Measurements from ENCODE around the gene E2F4.

E2F4 gene, protein sequence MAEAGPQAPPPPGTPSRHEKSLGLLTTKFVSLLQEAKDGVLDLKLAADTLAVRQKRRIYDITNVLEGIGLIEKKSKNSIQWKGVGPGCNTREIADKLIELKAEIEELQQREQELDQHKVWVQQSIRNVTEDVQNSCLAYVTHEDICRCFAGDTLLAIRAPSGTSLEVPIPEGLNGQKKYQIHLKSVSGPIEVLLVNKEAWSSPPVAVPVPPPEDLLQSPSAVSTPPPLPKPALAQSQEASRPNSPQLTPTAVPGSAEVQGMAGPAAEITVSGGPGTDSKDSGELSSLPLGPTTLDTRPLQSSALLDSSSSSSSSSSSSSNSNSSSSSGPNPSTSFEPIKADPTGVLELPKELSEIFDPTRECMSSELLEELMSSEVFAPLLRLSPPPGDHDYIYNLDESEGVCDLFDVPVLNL

DNA sequence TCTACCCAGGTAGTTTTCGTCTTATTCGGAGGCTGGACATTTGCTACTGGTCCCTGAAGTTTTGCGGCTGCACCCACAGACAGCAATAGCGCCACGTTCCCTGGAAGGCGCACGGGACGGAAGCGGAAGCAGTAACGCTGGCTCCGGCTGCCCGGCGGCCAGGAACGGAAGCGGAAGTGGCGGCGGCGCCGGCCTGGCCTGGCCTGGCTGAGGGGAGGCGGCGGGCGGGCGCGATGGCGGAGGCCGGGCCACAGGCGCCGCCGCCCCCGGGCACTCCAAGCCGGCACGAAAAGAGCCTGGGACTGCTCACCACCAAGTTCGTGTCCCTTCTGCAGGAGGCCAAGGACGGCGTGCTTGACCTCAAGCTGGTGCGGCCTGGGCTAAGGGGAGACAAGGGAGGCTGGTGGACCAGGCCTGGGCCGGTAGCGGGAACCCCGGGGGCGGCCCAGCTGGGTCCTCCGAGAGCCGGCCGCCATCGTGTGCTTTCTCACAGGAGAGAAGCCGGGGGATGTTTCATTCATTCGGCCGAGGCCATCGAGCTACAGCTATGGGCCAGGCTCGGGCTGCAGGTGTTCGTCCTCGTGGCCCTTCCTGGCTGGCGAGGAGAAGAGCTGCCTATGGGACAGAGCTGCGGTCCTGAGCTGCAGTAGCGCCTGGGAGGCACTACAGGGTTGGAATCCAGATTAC is at the start of gene E2F4:
TSS of gene E2F4 (plus strand) at position 161 of the 687 bp plus-strand sequence. CDS start at position 234, 73 bp downstream.
- DNase-seq, result peak; percentile 91

DNA sequence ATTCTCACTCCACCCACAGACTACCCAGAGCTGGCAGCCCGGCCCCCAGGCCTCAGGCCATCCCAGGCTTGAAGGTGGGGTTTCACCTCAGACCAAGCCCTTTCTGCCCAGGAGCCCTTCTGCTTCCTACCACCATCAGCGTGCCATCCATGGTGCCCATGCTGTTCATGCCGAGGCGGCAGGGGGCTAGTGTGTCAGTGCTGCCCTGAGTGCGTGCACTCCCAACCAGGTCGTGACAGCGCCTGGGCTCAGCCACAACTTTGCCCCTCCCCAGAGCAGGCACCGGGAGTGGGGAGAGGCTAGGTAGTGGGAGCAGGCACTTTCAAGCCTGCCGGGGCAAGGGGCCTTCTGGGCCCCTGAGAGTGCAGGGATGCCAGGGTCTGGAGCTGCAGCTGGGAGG is 49.6 kb upstream of the E2F4 start:
- no peak for DNase-seq

DNA sequence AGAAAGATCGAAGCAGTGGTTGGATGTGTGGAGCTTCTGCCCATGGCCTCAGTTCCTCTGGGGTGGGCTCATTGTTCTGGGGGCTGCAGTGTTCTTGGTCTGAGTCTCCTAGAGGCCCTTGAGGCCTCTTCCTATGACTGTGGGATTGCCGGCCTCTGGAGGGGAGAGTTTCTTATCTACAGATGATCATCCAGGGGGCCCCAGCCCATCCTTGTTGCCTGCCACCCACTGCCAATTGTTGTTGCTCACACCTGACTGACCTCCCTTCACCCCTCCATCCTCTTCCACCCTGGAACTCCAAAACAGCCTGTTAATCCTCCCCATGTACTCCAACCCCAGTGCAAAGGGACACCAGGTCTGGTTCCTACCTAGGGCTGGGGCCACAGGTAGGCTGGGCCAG is 47.0 kb upstream of the E2F4 start:
- DNase-seq, result no peak

DNA sequence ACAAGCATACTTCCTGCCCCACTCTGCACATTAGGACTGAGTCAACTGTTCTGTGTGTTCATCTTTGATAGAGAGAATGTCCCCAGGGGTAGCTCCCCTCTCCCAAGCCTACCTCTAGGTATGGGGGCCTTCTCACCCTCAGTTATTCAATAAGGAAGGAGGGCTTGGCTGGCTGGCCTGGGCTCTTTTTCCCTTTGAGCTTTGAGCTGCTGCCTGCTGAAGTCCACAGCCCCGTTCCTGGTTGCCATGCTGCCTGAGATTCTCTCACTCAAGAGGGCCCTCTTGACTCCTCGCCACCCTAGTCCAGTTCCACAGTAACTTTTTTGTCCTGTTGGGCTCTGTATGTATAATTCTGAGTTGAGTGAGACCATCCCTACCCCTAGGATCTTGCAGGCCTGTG is 46.2 kb upstream of the E2F4 start:
- DNase-seq, result no peak

DNA sequence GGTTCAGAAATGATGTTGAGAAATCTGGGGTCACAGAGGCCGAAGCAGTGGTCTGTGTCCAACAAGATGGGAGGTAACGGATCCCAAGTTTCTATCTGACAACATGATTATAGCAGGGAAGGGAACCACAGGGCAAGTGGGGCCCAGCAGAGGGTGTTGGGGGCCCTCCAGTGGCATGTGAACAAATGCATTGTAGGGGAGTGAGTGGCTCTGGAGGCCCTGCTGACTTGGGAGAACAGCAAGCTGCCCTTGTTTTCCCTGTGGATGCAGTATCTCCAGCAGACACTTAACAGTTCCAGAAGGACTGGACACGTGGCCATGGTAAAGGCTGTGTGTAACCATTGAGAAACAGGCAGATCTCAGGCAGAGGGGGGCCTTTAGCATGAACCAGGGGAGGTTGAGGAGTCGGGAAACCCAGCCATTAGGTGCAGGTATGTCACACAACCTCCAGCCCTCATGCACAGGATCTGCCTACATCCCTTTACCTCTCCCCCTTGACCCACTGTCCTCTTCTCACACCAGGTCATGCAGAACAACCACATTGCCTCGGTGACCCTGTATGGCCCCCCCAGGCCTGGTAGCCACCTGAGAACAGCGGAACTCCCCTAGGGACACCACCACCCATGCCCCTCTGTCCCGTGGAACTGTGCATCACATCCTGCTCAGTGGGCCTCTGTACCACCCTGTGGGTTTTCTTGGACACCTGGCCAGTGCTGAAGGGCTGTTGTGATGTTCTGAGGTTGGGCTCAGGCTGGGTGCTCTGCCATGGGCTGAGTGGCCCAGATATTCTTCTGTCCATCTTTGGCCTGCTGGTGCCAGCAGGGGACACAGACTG is 45.2 kb upstream of the E2F4 start:
- DNase-seq, result no peak

DNA sequence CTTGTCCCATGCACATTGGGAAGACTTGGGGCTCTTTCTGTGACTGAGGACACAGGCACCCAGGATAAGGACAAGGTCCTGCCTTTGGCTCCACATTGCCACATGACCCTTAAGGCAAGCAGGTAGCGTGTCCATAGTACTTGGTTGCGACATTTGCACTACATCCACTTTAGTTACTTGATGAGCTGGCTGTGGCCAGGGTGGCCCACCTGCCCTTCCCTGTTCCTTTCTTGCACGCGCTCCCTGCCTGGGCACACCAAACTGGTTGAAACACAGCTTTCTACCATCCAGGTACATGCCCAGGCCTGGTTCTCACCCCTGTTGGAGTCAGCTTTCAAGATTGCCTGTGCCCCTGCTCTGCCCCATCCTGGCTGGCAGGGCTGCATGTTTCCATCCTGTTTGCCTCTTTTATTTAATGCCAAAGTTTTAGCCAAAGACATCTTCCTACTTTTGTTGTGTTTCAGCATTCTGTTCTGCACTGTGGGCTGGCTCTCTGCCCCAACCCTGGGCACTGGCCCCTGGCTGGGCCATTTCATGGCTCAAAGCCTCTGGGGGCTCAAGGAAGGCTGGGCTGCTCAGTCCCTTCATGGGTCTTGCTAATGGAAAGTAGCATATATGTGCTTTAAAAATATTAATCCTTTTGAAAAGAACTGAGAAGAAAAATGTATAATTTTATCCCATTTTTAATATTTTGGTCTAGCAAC is 44.4 kb upstream of the E2F4 start:
- no peak for DNase-seq

DNA sequence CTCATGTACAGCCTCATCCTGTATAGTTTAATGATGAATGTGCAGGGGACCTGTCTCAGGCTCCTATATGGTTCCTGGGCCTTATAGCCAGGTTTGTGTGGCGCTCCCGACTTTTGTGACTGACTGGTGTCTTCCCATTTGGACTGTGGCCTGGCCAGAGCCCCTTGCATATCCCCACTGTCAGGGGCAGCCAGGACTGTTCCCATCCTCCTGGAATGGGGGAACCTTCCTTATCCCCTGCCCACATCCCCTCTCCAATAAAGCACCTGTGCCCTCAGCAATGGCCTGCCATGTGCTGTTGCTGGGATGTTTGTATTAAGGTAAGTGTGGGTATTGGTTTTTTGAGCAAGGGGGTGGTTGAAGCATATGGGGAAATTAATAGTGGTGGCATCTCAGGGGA is 43.7 kb upstream of the E2F4 start:
- no peak for DNase-seq

DNA sequence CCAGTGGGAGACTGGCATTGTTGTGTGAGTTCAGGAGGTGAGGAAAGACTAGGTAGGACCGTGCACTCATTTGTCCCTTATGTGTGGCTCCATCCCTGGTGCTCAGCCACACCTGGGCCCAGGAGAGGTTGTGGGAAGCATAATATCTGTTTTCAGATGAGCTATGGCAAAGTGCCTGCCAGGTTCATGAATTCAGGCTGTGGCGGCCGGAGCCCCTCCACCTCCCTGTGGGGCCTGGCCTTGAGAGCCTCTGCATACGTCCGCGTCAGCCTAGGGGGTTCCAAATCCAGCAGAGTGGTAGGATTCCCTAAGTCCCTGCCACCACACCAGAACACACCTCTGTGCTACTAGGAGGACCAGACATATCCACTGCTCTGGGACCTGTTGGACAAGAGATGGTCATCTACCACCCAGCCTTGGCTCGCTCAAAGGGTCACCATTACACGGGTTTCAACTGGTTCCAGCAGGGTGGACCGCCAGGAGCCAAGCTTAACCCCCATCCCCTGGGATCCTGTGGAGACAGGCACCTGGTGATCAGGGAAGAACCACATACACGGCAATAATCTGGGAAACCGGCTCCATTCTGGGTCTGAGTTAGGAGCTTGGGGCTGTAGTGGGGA is 43.2 kb upstream of the E2F4 start:
- DNase-seq, result no peak

DNA sequence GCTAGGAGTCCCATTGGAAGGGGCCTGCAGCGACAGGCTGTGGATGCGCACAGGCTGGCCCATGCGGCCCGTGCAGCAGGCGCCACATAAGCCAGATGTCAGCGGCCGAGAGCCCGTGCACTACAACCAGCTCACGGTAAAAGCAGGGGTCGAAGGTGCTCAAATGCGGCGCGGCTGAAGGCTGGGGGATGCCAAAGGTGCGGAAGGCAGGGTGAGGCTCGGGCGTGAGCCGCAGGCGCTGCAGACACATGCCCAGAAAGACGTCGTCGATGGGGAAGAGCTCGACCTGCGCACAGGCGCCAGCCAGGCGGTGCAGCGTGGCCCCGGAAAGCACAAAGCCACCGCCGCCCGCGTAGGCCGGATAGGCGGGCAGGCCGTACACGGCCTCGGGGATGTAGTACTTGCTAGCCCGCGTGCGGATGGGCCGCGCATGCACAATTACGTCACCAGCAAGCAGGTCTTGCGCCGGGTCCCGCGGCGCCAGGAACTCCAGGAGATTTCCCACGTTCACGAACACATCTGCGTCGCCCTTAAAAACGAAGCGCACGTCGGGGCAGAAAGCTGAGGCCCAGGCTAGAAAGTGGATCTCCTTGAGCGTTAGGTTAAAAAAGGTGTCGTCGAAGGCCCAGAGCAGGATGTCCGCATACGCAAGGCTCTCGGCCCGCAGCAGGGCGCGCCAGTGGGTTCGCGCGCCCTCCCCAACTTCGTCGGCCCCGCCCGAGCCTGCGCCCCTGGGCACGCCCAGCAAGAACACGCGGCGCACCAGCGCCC is 42.5 kb upstream of the E2F4 start:
- DNase-seq, result no peak

DNA sequence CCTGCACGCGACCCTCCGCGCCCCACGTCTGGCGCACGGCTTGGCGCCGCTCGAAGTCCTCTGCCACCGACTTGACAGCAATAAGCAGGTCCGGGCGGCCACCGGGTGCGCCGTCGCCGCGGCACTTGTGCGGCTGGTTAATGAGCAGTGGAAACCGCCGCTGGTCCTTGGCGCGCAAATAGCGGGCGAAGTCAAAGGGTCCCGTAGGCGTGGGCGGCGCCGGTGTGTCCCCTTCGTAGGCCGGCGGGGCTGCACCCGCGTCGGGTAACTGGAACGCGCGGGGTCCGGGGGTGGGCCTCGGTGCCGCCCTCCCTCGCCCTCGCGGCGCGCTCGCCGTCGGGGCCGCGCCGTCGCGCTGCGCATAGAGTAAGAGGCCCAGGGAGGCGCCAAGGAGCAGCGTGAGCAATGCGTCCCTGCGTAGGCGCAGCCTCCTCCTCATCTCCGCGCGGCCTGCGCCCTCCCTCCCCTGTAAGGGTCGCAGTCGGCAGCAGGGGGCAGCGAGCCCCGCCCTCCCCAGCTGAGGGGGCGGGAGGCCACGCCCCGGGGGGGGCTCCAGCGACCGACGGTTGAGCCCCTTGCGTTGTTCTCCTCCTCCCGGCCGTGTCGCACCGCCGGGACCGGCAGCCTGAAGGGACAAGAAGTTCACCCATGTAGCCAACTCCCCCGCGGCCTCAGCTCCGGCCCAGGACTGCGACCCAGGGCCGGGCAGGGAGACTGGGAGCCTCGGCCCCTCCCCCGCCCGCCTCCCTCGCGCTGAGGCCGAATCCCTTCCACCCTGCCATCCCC is 41.7 kb upstream of the E2F4 start:
- DNase-seq, result peak; percentile 80

DNA sequence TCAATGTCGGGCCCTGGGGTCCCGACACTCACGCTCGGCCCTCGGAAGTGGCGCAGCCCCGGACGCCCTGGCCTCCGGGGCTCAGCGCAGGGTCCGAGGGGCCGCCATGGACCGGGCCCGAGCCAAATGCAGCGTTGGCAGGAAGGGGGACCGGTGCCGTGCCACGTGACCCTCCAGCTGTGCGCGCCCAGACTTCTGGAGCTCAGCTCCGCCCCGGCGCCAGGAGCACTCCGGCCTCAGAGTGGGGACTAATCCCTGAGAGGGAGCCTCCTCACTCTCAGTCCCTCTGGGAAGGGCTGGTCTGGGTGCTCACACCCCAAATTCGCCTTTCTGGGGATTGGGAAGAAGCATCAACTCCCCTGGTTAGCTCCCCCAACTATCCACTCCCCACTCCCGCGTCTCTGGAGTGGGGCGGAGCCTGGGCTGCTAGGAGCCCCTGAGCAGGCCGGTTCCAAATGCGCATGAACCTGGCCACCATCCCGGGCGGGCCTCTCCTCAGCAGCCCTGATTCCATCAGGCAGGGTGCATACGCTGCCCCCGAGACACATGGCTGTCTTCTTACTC is 41.0 kb upstream of the E2F4 start, which contains the start of gene B3GNT9:
TSS of gene B3GNT9 (minus strand) at position 166 of the 564 bp plus-strand sequence. CDS start 513 bp downstream, outside the sequence.
- DNase-seq, result peak; percentile 80

DNA sequence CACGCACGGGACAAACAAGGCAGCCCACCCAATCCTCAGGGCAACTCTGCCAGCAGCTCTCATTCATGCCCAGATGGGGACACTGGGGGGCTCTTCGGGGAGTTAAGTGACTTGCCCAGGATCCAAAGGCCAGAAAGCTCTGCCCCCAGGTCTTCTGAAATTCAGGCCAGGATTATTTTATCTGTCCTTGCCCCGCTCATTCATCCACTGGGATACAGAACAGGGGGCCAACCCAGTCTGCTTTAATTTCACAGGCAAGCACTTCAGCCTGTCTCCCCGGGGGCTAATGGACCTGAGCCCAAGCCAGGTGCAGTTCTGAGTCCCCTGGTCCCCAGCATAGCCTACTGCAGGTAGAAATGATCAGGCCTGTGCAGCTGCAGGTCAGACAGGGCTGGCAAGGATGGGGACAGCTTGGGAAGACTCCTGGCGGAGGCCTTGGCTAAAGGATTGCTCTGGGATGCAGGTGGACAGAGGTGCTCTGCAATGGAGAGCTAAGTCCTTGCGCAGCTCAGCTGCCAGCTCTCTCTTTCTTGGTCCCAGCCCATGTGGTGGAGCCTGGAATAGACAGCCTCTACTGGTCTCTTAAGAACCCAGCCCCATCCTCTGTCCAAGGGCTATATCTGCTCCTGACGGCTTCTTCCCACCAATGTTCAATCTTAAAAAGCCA is 40.4 kb upstream of the E2F4 start:
- no peak for DNase-seq

DNA sequence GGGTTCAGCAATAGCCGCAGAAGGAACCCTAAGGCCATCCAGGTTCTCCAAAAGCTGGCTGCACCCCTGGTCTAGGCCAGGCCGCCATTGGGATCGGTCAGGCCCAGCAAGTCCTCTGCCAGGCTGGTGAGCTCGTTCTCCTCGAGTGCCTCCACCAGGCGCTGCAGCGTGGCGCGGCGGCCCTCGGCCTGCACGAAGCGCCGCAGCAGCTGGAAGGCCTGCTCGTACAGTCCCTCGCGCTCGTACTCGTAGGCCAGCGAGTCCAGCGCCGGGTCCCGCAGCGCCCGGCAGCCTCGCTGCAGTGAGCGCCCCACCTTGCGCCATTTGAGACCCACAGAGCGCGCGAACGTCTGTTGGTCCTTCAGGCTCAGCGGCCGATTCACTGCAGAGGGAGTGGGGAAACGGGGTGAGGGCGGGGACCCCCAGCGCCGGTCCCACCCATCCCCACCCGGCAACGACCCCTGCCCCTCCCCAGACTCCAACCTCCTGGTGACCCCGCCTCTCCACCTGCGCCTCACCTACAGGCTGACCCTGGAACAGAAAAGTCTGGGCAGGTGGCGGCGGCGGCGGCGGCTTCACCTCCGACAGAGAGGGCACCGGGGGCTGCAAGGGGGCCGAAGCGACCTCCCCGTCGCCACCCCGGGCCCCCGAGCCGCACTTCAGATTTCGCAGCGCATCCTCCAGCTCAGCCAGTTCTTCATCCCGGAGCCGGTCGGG is 37.2 kb upstream of the E2F4 start:
- no peak for DNase-seq

DNA sequence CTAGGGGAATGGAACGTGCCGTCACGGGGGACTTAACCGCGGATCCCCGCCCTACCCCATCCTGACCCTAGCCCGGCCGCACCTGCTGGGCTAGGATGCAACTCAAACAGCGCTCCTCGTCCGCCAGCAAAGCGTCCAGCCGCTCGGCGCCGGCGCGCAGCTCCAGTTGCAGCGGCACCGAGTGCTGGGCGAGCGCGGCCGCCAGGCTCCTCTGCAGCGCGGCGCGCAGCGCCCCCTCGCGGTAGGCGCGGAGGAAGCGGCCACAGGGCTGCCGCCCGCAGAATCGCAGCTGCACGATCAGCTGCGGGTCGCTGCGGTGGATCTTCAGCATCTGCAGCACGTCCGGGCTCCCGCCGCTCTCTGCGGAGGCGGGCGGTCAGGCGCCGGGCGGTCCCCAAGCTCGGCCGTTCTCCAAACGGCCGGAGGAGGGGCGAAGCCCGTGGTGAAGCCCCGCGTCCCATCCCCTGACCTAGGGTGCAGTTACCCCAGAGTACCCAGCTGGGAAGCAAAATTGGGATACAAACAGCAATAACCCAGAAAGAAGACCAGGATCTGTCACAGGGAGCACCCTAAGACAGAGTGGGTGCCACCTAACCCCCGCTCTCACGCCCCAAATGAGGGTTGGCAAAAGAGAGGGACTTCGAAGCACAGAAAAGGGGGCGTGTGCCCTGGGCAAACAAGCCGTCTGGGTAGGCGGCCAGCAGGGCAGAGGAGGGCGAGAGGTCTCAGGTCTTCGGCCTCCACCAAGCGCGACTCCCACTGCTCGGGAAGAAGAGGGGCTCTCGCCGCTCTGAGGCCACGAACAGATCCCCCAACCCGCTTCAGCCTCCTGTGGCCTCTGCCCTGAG is 36.4 kb upstream of the E2F4 start:
- peak; percentile 66 for DNase-seq

DNA sequence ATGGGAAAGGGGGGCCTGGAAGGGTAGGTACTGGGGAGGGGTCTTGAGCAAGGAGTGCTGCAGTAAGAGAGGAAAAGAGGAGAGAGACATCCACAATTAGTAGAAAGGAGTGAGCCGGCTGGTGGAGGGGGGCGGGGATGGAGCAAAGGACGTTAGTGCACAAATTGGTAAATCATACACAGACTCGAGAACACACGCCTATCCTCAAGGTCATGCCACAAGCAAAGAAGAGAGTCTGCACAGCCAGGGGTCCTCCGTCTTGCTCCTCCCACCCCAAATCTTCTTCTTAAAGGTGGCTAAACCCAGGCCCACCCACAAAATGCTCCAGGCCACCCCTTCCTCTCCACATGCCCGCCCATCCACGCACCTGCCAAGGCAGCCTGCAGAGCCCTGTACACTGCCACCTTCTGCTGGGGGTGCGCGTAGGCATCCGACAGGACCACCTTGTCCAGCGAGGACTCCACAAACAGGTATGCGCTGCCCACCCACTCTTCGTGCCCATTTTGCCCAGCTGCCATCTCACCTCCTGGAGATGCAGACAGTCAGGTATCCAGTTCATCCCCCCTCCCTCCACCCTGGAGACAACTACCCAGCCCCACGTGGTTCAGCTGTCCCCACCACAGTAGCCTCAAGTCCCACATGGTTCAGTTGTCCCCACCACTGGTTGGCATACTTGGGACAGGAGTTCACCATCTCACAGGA is 35.7 kb upstream of the E2F4 start:
- DNase-seq, result no peak

DNA sequence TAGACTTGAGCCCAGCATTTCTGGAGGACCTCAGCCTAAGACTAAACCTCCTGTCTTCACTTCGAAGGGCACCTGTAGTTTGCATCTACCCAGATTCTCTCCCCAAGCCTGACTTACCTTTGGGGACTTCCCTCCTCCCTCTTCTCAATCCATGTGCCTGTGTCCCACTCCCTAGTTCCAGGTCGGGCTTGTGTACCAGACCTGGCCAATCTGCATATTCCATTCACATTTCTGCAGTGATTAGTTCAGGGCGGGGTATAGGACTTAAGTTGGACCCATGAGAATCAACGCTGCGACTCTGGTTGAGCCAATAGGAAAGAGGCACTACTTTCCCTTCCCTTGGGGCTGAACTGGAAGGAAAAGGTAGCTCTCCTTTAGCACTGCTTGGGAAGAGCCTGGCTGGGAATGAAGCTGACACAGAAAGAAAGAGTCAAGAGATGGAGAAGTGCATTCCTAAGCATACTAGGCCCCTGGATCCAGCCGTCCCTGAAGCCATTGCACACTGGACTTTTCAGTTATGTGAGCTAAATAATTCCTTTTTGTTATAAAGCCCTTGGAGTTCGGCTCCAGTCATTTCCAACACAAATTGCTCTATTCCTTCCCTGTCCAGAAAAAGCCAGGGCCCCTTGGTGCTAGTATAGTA is 34.7 kb upstream of the E2F4 start:
- no peak for DNase-seq

All from fibroblast of skin of right biceps (primary cell).